ENCODE results near the gene CD180. TPM values are rescaled to one million over a fixed set of nuclear protein-coding genes. Genes with fewer than 3 reads are reported as not detected.

The CD180 gene
- total RNA-seq, 4 donors from 2014 or later: 0.27 to 2.2 (median 1.2) TPM; not detected in 1

DNA sequence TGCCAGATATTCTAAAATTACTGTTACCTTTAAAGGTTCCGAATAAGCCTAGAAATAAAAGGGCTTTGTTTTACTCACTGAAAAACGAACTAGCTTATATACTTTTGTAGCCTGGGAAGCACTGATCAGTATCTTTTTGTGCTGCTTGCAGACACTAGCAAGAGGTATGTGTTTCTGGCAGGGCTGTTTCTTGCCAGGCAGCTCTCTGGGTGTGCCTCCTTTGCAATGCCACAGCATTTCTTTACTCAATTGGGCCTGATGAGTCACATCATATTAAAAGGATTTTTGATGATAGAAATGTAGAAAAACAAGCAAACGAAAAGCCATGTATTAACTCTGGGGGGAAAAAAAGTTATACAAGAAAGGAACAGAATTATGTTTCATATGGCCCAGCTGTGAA lies 35.6 kb downstream of the CD180 start:
- 30 to 68% methylated on average over 3 of the region's 3 CpGs for WGBS, 2 donors (ENCODE audit: low coverage in 1 of 2)
- TF ChIP-seq, protein P1, sequence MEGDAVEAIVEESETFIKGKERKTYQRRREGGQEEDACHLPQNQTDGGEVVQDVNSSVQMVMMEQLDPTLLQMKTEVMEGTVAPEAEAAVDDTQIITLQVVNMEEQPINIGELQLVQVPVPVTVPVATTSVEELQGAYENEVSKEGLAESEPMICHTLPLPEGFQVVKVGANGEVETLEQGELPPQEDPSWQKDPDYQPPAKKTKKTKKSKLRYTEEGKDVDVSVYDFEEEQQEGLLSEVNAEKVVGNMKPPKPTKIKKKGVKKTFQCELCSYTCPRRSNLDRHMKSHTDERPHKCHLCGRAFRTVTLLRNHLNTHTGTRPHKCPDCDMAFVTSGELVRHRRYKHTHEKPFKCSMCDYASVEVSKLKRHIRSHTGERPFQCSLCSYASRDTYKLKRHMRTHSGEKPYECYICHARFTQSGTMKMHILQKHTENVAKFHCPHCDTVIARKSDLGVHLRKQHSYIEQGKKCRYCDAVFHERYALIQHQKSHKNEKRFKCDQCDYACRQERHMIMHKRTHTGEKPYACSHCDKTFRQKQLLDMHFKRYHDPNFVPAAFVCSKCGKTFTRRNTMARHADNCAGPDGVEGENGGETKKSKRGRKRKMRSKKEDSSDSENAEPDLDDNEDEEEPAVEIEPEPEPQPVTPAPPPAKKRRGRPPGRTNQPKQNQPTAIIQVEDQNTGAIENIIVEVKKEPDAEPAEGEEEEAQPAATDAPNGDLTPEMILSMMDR (IDR thresholded peaks at IDR 0.05): no peak
- TF ChIP-seq POLR2AphosphoS5 (IDR thresholded peaks at IDR 0.05): peak; percentile 11
- Histone ChIP-seq H3K4me3 (no peak overlapping the region), H3K9me3 (no peaks in the 10 kb centered on the region), H3K27me3 (no peaks in the 10 kb centered on the region), H3K4me1 (peaks cover 0 to 47% (median 3%) of the 10 kb centered on the region in 3 donors), H3K36me3 (peaks cover 0 to 50% of the 10 kb centered on the region in 2 donors), H3K27ac (peak overlapping the region in 2 of 4 donors; percentile 23 to 48)
- peak; percentile 53 for ATAC-seq

DNA sequence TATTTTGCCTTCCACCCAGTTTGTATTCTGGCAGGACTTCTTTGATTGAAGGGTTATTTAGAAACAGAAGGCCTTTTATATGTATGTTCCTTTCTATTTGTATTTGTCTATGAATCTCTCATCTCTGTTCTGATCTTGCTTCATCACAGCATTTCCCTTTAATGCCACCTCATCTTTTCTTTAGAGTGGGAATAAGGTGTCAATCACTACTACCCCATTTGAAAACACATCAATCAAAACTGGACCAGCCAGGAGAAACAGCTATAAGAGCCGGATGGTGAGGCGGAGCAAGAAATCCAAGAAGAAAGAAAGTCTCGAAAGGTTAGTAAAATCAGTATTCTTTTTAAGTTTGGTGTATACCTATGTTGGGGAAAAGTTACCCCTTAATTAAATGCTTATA lies 36.3 kb downstream of the CD180 start:
- Histone ChIP-seq H3K4me1 (peaks cover 0 to 41% (median 0%) of the 10 kb centered on the region in 3 donors), H3K27ac (peak overlapping the region in 2 of 4 donors; percentile 23 to 48), H3K36me3 (peaks cover 0 to 51% of the 10 kb centered on the region in 2 donors), H3K27me3 (no peaks in the 10 kb centered on the region), H3K4me3 (no peak overlapping the region), H3K9me3 (no peaks in the 10 kb centered on the region)
- 82 to 100% methylated on average over 2 to 3 of the region's 3 CpGs for WGBS, 2 donors (ENCODE audit: low coverage in 1 of 2)
- TF ChIP-seq POLR2AphosphoS5 (IDR thresholded peaks at IDR 0.05): no peak
- TF ChIP-seq, protein P1 (IDR thresholded peaks at IDR 0.05): no peak
- no peak for TF ChIP-seq POLR2A (IDR thresholded peaks at IDR 0.05)
- TF ChIP-seq EP300 (IDR thresholded peaks at IDR 0.05): no peak
- ATAC-seq: no peak

DNA sequence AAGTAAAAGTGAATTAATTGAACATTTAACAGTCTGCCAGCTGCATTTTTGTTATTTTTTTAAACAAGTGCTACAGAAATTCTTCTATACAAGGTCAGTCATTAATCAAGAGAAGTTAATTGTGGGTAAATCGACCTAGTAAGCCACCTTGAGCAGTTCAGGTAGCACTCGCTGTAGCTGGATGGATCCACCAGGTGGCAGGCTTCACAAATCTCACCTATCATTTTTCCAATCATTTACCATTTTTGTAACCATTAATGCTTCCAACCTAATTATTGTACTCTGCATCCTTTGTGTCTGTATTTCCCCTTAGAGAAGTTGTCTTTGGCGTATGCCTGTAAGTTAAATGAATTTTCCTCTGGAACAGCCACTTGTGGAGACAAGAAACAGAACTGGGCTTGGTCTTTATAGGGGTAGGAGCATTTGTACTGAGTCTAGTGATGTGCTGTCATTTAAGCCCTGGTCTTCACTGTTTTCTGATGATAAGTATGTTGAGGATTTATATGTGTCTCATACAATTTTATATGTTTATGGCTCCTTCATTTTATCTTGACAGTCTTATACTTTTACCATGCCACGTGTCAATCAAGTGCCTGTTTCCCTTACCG lies 39.5 kb downstream of the CD180 start:
- no peaks in the 10 kb centered on the region for H3K27me3 ChIP-seq
- H3K9me3 ChIP-seq: no peaks in the 10 kb centered on the region
- TF ChIP-seq EP300 (IDR thresholded peaks at IDR 0.05): no peak
- TF ChIP-seq, protein P1 (IDR thresholded peaks at IDR 0.05): peak; percentile 67 to 84 (median 76)
- TF ChIP-seq POLR2AphosphoS5 (IDR thresholded peaks at IDR 0.05): no peak
- TF ChIP-seq POLR2A (IDR thresholded peaks at IDR 0.05): no peak
- ATAC-seq: no peak
- peak overlapping the region in 3 of 4 donors; percentile 26 to 56 (median 29) for H3K27ac ChIP-seq
- H3K36me3 ChIP-seq: peaks cover 3 to 51% of the 10 kb centered on the region in 2 donors
- WGBS, 2 donors (ENCODE audit: low coverage in 1 of 2): 38 to 52% methylated on average over 3 to 5 of the region's 5 CpGs
- H3K4me1 ChIP-seq: peaks cover 0 to 37% (median 0%) of the 10 kb centered on the region in 3 donors
- H3K4me3 ChIP-seq: no peak overlapping the region

DNA sequence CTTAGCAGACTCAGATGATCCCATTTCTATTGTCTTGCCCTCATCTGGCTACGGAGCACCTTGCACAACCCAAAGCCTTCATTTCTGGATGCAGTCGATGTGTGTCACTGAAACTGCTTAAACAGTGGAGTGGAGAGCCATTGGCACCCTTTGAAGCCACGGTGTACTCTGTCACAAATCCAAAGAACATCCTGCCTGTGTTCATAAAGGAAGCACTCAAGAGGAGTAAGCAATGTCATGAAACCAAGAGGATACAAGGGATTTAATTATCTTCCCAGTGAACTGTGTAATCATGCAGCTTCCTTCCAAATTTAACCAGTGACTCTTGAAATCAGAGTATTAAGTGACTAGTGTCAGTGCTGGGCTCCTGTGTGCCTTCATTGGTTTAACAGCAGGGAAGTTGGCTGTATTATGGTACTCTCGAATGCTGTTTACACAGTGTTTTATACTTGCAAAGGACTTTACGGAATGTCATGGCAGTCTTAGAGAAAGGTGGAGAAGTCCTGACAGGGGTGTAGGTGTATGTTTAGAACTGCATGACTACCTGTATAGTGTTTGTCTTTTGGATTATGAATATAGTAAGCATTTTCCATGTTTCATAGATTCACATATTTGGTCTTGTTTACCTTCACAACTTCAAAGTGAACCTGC lies 41.9 kb downstream of the CD180 start:
- Histone ChIP-seq H3K27ac (peak overlapping the region in 2 of 4 donors; percentile 18 to 41), H3K36me3 (peaks cover 3 to 64% of the 10 kb centered on the region in 2 donors), H3K9me3 (no peaks in the 10 kb centered on the region), H3K27me3 (no peaks in the 10 kb centered on the region), H3K4me1 (peaks cover 0 to 15% (median 0%) of the 10 kb centered on the region in 3 donors), H3K4me3 (no peak overlapping the region)
- WGBS, 2 donors (ENCODE audit: low coverage in 1 of 2): 68% methylated on average over 5 of the region's 5 CpGs; no CpG with 5 or more reads in 1 of the 2 donors
- no peak for TF ChIP-seq EP300 (IDR thresholded peaks at IDR 0.05)
- TF ChIP-seq, protein P1 (IDR thresholded peaks at IDR 0.05): no peak
- no peak for TF ChIP-seq POLR2A (IDR thresholded peaks at IDR 0.05)
- TF ChIP-seq POLR2AphosphoS5 (IDR thresholded peaks at IDR 0.05): no peak
- ATAC-seq: no peak
